Ishikawa (cell line): ENCODE data around the gene GALNTL6.
A peak's percentile ranks its signal among the peaks of the same experiment; 100 is the strongest.

ENCODE experiments used
- CEBPB ChIP-seq: IDR thresholded peaks from 2 replicates; pipeline ENCODE4 v1.6.1; 2012
- CREB1 ChIP-seq: IDR thresholded peaks from 2 replicates; pipeline ENCODE4 v1.6.1; 2012; ENCODE audit warnings: low read depth
- EGR1 ChIP-seq: IDR thresholded peaks from 2 replicates; pipeline ENCODE4 v1.6.1; 2012
- EP300 ChIP-seq: IDR thresholded peaks from 2 replicates; pipeline ENCODE4 v1.6.1; 2012; ENCODE audit warnings: borderline replicate concordance
- FOXM1 ChIP-seq: IDR thresholded peaks from 2 replicates; pipeline ENCODE4 v1.6.1; 2012; ENCODE audit warnings: low read depth, borderline replicate concordance
- NFIC ChIP-seq: IDR thresholded peaks from 2 replicates; pipeline ENCODE4 v1.6.1; 2012
- RAD21 ChIP-seq: IDR thresholded peaks from 2 replicates; pipeline ENCODE4 v1.6.1; 2012; ENCODE audit warnings: low read depth
- TAF1 ChIP-seq: IDR thresholded peaks from 2 replicates; pipeline ENCODE4 v1.6.1; 2012; ENCODE audit warnings: low read depth, mild to moderate bottlenecking
- TCF12 ChIP-seq: IDR thresholded peaks from 2 replicates; pipeline ENCODE4 v1.6.1; 2012; ENCODE audit warnings: low read depth
- TEAD4 ChIP-seq: IDR thresholded peaks from 2 replicates; pipeline ENCODE4 v1.6.1; 2012
- YY1 ChIP-seq: IDR thresholded peaks from 2 replicates; pipeline ENCODE4 v1.6.1; 2012; ENCODE audit warnings: low read depth
- ZBTB7A ChIP-seq: IDR thresholded peaks from 2 replicates; pipeline ENCODE4 v1.6.1; 2012; ENCODE audit warnings: low read depth
- TF ChIP-seq, protein P1 (sequence below): IDR thresholded peaks from 2 replicates; pipeline ENCODE4 v1.6.1; 2012
- TF ChIP-seq, protein P2 (sequence below): IDR thresholded peaks from 2 replicates; pipeline ENCODE4 v1.6.1; 2012
- TF ChIP-seq, protein P3 (sequence below): IDR thresholded peaks from 2 replicates; pipeline ENCODE4 v1.6.1; 2012; ENCODE audit warnings: low read depth, mild to moderate bottlenecking

The GALNTL6 gene

DNA sequence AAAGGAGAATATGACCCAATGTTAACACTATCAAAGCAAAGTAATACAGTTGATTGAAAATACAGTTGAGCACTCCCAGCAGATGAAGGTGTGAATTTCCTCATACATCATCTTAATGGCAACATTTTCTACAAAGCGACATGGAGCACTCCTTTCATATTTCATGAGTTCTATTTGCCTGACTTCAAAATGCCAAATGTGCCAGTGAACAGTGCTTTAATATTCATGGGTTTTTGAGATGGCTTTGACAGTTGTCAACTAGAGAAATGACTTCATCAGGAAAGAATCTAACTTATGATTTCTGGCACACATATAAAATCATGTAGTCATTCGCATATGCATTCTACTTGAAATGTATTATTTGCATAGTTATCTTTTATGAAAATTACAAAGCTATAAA lies 222.4 kb downstream of the GALNTL6 start:
- TF ChIP-seq, protein P1, sequence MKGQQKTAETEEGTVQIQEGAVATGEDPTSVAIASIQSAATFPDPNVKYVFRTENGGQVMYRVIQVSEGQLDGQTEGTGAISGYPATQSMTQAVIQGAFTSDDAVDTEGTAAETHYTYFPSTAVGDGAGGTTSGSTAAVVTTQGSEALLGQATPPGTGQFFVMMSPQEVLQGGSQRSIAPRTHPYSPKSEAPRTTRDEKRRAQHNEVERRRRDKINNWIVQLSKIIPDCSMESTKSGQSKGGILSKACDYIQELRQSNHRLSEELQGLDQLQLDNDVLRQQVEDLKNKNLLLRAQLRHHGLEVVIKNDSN: no peak
- TF ChIP-seq YY1 (no peak), FOXM1 (no peak), TCF12 (no peak), CEBPB (no peak), EP300 (no peak), NFIC (no peak), EGR1 (no peak), CREB1 (no peak), TAF1 (no peak), RAD21 (no peak), TEAD4 (no peak), ZBTB7A (no peak)
- TF ChIP-seq, protein P2, sequence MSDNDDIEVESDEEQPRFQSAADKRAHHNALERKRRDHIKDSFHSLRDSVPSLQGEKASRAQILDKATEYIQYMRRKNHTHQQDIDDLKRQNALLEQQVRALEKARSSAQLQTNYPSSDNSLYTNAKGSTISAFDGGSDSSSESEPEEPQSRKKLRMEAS: no peak
- TF ChIP-seq, protein P3, sequence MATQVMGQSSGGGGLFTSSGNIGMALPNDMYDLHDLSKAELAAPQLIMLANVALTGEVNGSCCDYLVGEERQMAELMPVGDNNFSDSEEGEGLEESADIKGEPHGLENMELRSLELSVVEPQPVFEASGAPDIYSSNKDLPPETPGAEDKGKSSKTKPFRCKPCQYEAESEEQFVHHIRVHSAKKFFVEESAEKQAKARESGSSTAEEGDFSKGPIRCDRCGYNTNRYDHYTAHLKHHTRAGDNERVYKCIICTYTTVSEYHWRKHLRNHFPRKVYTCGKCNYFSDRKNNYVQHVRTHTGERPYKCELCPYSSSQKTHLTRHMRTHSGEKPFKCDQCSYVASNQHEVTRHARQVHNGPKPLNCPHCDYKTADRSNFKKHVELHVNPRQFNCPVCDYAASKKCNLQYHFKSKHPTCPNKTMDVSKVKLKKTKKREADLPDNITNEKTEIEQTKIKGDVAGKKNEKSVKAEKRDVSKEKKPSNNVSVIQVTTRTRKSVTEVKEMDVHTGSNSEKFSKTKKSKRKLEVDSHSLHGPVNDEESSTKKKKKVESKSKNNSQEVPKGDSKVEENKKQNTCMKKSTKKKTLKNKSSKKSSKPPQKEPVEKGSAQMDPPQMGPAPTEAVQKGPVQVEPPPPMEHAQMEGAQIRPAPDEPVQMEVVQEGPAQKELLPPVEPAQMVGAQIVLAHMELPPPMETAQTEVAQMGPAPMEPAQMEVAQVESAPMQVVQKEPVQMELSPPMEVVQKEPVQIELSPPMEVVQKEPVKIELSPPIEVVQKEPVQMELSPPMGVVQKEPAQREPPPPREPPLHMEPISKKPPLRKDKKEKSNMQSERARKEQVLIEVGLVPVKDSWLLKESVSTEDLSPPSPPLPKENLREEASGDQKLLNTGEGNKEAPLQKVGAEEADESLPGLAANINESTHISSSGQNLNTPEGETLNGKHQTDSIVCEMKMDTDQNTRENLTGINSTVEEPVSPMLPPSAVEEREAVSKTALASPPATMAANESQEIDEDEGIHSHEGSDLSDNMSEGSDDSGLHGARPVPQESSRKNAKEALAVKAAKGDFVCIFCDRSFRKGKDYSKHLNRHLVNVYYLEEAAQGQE: no peak

DNA sequence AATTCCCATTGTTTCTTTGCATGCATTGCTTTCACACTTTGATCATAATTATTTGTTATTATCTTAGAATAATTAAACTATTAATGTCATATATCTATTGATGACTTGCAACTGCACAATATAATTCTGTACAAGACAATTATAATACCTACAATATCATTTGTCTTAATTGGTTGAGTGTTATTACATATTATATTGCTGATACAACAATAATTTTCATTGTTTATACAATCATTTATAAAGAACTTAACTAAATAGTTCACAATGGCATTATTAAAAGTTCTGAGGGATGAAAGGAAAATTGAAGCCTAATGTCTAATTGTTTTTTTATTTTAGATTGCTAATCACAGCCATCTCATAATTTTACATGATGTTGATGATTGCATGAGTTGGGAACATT lies 227.6 kb downstream of the GALNTL6 start:
- TF ChIP-seq EP300 (no peak), NFIC (no peak), EGR1 (no peak), TCF12 (no peak)

DNA sequence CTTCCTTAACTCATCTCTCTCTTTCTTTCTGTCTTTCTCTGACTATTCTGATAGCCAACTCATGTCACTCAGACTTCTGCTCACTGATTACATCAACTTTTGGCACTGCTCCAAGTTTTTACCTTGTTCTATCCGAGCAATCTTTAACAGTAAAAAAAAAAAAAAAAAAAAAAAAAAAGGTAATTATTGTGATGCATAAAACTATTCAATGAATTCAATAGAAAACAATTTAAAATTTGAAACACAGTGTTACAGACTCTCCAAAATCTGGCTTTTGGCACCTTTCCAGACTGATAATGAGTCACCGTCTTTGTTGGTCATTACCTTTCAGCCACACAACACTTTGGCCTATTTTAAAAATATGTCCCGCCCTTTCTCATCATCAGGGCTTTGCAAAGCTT lies 229.5 kb downstream of the GALNTL6 start:
- TF ChIP-seq YY1 (no peak), NFIC (peak; percentile 83), TEAD4 (no peak), ZBTB7A (no peak), CEBPB (no peak), FOXM1 (no peak)

DNA sequence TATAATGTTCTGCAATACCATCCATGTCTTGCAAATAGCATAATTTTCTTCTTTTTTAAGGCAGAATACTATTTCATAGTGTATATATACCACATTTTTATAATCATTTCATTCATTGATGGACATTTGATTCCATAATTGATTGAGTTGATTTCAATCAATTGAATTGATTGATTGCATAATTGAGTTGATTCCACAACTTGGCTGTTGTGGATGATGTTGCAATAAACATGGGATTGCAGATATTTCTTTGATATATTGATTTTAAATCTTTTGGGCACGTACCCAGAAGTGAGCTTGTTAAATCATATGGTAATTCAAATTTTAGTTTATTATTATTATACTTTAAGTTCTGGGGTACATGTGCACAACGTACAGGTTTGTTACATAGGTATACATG lies 232.8 kb downstream of the GALNTL6 start:
- no peak for TF ChIP-seq ZBTB7A

DNA sequence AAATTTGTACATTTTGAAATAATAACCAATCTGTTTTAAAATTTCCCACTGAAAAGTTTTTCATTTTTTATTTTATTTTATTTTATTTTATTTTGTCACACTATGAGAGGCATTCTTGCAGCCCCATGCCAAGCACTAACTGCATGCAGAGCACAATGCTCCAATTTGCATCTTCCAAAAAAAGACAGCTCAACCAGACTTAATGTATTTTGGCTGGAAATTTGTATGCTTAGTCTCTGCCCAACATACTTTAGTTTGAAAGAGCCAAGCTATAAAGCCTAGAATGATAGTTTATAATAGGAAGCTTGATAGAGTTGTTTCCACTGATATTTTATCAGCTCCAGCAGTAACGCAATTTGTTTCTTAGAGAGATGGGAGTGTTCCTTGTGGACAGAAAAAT lies 235.5 kb downstream of the GALNTL6 start:
- TF ChIP-seq TAF1: no peak
- no peak for TF ChIP-seq CREB1
- TF ChIP-seq RAD21: no peak
- TF ChIP-seq, protein P1: no peak
- TF ChIP-seq TEAD4: no peak
- no peak for TF ChIP-seq EP300
- TF ChIP-seq, protein P2: no peak
- TF ChIP-seq EGR1: no peak
- no peak for TF ChIP-seq YY1
- TF ChIP-seq FOXM1: no peak
- no peak for TF ChIP-seq ZBTB7A
- TF ChIP-seq NFIC: no peak
- TF ChIP-seq, protein P3: no peak
- TF ChIP-seq CEBPB: no peak

DNA sequence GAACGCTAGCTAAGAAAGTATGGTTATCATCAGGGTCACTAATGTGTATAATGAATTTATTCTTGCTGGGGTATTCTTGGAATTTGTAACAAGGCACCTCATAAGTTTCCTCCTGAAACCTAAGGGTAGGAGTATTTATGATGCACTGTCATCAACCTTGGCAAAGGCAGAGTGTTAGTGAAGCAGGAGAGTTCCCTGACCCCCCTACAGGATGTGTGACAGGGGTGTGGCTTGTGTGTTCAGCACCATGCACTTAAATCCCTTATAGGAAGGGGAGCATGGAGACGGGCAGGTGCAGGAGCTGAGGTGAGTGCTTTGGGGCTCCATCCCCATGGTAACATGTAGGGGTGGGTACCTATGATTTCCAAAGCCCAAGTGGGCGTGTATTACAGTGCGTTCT lies 237.7 kb downstream of the GALNTL6 start:
- no peak for TF ChIP-seq YY1
- no peak for TF ChIP-seq TEAD4
- TF ChIP-seq, protein P3: no peak
- TF ChIP-seq CREB1: no peak
- TF ChIP-seq ZBTB7A: no peak
- TF ChIP-seq FOXM1: no peak
- no peak for TF ChIP-seq TCF12
- TF ChIP-seq, protein P2: no peak
- TF ChIP-seq EGR1: no peak
- TF ChIP-seq, protein P1: no peak
- TF ChIP-seq TAF1: no peak
